GM12801 (cell line): ENCODE data around the gene BRAF.

ENCODE experiments used
- TF ChIP-seq, protein P1 (sequence below): IDR thresholded peaks from one replicate; pipeline ENCODE4 v1.5.1; 2011; ENCODE audit warnings: control low read depth; ENCODE audit not compliant: insufficient read length; ENCODE audit errors: extremely low read depth

The BRAF gene

DNA sequence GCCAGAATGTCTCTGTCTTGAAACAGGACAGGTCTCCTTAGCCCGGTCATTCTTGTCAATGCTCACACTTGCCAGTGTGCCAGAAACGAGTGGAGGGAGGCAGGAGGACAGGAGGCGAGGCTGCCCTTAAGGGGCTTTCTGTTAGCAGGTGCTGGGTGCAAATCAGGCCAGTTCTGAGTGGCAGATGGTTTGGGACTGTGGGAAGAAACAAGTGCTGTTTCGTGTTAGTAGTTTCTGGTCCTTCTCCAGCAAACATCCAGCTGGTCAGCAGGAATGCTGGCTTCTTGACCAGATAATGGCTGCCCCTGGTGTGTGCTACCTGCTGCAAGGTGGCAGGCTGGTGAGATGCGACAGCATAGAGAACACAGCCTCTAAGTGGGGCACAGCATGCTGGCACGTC is 236.4 kb downstream of the BRAF start:
- TF ChIP-seq, protein P1, sequence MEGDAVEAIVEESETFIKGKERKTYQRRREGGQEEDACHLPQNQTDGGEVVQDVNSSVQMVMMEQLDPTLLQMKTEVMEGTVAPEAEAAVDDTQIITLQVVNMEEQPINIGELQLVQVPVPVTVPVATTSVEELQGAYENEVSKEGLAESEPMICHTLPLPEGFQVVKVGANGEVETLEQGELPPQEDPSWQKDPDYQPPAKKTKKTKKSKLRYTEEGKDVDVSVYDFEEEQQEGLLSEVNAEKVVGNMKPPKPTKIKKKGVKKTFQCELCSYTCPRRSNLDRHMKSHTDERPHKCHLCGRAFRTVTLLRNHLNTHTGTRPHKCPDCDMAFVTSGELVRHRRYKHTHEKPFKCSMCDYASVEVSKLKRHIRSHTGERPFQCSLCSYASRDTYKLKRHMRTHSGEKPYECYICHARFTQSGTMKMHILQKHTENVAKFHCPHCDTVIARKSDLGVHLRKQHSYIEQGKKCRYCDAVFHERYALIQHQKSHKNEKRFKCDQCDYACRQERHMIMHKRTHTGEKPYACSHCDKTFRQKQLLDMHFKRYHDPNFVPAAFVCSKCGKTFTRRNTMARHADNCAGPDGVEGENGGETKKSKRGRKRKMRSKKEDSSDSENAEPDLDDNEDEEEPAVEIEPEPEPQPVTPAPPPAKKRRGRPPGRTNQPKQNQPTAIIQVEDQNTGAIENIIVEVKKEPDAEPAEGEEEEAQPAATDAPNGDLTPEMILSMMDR, result no peak

DNA sequence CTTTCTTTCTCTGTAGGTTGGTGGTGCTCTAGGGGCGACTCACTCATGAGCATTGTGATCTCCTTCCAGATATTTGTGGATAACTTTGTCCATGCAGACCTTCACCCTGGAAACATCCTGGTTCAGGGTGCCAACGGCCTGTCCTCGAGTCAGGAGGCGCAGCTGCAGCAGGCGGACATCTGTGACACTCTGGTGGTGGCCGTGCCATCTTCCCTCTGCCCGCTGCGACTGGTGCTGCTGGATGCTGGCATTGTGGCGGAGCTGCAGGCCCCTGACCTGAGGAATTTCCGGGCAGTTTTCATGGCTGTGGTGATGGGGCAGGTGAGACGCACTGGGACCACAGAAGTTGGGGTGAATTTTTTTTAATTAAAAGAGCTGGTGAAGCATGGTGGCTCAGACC is 237.8 kb downstream of the BRAF start:
- TF ChIP-seq, protein P1, result no peak

DNA sequence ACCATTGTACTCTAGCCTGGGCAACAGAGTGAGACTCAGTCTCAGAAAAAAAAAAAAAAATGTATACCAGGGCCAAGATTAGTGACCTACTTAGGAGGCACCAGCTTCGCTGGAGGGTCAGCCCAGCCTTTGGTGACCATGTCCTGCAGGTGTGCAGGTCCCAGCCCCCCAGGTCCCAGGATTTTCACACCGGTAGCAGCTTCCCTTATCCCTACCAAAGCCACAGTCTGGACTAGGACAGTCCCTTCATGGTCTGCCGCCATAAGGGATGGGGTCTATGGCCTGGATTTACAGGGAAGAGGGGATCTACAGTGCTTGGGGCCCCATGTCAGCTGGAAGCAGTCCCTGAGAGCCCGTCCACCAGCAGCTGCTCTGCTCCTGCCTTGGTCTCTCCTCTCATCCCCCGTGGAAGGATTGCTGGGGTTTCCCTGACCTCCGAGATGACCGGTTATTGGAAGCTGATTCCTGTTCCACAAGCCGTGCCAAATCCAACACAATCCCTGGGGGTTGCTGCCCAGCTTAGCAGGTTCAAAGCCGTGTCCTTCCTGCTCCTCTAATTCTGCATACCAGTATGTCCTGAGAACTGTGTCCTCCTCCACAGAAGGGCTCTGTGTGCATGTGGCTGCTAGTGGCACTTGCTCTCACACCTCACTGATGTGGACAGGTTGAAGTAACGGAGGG is 239.2 kb downstream of the BRAF start:
- TF ChIP-seq, protein P1, result no peak

DNA sequence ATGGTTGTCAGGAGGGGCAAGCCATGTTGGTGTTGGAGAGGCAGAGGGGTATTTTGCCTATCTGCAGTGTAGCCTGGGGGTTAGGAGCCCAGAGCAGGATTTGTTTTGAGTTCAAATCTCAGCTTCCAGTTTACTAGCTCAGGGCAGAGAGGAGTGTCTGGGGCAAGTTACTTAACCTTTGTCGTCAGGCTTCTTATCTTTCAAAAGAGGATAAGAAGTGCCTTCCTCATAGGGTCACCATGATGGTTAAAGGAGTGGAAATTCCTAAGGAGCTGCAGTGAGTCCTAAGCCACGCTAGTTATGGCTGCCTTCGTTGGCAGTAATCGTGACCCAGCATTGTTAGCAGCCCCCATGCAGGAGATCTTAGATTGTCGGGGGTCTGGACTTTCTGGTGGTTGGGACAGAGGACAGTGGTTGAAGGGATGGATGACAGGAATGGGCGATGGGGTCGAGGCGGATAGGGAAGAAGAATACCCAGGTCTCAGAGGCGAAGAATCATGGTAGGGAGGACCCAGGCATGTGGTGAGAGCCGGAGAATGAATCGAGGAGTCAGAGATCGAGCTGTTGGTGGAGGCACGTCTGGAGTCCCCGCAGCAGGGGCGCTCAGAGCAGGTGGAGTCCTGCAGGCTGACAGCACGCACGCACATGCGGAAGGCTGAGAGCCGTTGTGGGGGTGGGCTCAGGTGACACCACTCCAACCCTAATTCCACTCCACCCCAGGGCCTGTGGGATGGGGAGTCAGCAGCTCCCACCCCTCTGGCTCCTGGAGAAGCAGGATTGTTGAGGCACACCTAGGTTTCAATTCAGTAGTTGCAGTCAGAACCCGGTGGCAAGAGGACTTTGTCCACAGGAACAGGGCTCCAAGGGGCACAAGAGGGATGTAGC is 240.4 kb downstream of the BRAF start:
- TF ChIP-seq, protein P1, result no peak

DNA sequence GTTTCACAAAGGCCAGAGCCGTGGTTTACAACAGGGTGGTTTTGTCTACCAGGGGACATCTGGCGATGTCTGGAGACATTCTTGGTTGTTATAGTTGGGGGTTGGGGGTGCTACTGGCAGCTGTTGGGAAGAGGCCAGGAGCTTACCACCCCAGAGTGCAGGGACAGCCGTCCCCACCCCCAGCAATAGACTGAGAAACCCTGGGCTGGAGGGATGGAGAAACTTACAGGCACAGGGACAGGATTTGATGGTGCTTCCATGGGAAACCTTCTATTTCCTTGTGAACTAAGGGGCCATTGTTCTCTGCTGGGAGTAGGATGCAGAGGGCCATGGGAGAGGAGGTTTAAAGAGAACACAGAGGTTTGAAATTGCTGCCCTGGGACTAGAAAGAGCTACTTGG is 241.1 kb downstream of the BRAF start:
- TF ChIP-seq, protein P1, result no peak

DNA sequence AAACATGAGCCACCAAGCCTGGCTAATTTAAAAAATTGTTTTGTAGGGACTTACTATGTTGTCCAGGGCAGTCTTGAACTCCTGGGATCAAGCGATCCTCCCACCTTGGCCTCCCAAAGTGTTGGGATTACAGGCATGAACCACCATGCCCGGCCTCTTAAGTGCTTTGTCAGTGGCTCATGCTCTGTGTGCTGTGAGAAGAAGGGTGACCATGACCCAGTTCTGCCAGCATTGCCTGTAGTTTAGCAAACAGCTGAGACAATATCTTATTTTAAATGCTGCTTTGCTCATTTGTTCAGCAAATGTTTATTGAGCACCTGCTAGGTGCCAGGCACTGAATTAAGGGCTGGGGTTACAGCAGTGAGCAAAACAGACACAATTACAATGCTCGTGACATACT is 243.0 kb downstream of the BRAF start:
- TF ChIP-seq, protein P1, result no peak

DNA sequence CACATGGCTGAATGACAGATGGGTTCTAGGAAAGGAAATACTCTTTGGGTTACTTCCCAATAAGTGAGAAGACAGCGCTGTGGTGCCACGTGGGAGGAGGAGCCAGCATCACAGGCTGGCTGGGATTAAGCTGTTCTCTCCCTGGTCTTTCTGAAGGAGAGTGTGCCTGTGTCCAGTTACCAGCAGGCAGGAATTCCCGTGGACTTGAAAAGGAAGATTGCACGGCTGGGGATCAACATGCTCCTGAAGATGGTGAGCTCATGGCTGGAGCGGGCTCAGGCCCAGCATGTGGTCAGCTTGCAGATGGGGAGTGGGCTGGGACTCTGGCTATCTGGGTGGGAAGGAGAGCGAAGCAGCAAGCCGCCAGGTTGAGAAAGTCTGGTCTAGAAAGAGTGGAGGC is 243.8 kb downstream of the BRAF start:
- TF ChIP-seq, protein P1, result no peak
